Activated CD4-positive, alpha-beta memory T cell treated with anti-CD3 and anti-CD28 coated beads for 36 hours (primary cell): Measurements from ENCODE around the gene CUEDC1. TPM values are rescaled to one million over a fixed set of nuclear protein-coding genes. Genes with fewer than 3 reads are reported as not detected.

ENCODE experiments used
- CTCF ChIA-PET: fragments of 350-600 bp; sonication (Branson Sonifier 250); formaldehyde crosslinking; loops from one replicate; lab custom pipeline; 2021; ENCODE audit warnings: antibody characterized with exemption, inconsistent platforms; lab: Charles Lee
- POLR2A ChIA-PET: fragments of 350-600 bp; sonication (Branson Sonifier 250); formaldehyde crosslinking; loops from one replicate; lab custom pipeline; 2021; ENCODE audit warnings: antibody characterized with exemption; lab: Charles Lee
- DNase-seq: peaks from one replicate; pipeline ENCODE4 v3.0.0-alpha.2; 2020
- H3K27ac Mint-ChIP-seq: one replicate; pipeline ENCODE4 v1.8.0; 2021; ENCODE audit warnings: mixed read lengths
- H3K27me3 Mint-ChIP-seq: one replicate; pipeline ENCODE4 v1.8.0; 2021; ENCODE audit warnings: mixed read lengths
- H3K36me3 Mint-ChIP-seq: one replicate; pipeline ENCODE4 v1.8.0; 2021; ENCODE audit warnings: mixed read lengths
- H3K4me1 Mint-ChIP-seq: one replicate; pipeline ENCODE4 v1.8.0; 2021; ENCODE audit warnings: low read depth, mixed read lengths
- H3K4me3 Mint-ChIP-seq: one replicate; pipeline ENCODE4 v1.8.0; 2021; ENCODE audit warnings: mild to moderate bottlenecking, mixed read lengths
- H3K9me3 Mint-ChIP-seq: one replicate; pipeline ENCODE4 v1.8.0; 2021; ENCODE audit warnings: mixed read lengths
- intact Hi-C: fragments of 100-400 bp; cut with micrococcal nuclease; formaldehyde crosslinking; loops from one replicate; pipeline ENCODE4 v1.15.1; 2023
- total RNA-seq, 2 experiments: library from RNA; stranded (reverse); gene quantifications; one replicate each; pipeline ENCODE4 v1.2.3, GENCODE V29; 2021

CUEDC1 gene
- total RNA-seq, 2 experiments from 2014 or later, result 0.29 to 0.36 TPM

GRCh38 chr17:57919918-57920317, 35.3 kb downstream of the CUEDC1 start:
- intact Hi-C loops, result no loop called here
- Mint-ChIP-seq H3K27me3 (peaks cover 2% of the 10 kb centered on the region), H3K9me3 (no peaks in the 10 kb centered on the region), H3K4me3 (no peak overlapping the region), H3K4me1 (no peaks in the 10 kb centered on the region), H3K36me3 (no peaks in the 10 kb centered on the region), H3K27ac (no peak overlapping the region)
- CTCF ChIA-PET, result no interaction called here
- DNase-seq, result no peak
- POLR2A ChIA-PET, result no interaction called here

- no peak for DNase-seq
- Mint-ChIP-seq H3K4me3 (no peak overlapping the region), H3K36me3 (no peaks in the 10 kb centered on the region), H3K27ac (no peak overlapping the region), H3K4me1 (no peaks in the 10 kb centered on the region), H3K9me3 (no peaks in the 10 kb centered on the region), H3K27me3 (peaks cover 2% of the 10 kb centered on the region)
- intact Hi-C loops, result no loop called here
- ChIA-PET POLR2A (no interaction called here), CTCF (interaction anchor here (1.1 to 1.4 kb wide), 3 partner anchors 9 to 81 kb away, joined by 3 read pairs; no protein-coding TSS in a partner anchor)
These were observed 37.0 kb downstream of the CUEDC1 start for GRCh38 chr17:57918017-57918895.

- Mint-ChIP-seq H3K27me3 (peaks cover 2% of the 10 kb centered on the region), H3K4me1 (no peaks in the 10 kb centered on the region), H3K4me3 (no peak overlapping the region), H3K27ac (no peak overlapping the region), H3K9me3 (no peaks in the 10 kb centered on the region), H3K36me3 (no peaks in the 10 kb centered on the region)
- ChIA-PET POLR2A (no interaction called here), CTCF (interaction anchor here (1.2 to 1.4 kb wide), 2 partner anchors 10 to 82 kb away, joined by 3 read pairs; no protein-coding TSS in a partner anchor)
- peak; percentile 36 for DNase-seq
- intact Hi-C loops, result loop anchor here (1.0 kb wide), 2 partner anchors 78 to 196 kb away; no protein-coding TSS in a partner anchor
These were observed 38.0 kb downstream of the CUEDC1 start for GRCh38 chr17:57916925-57917858.

GRCh38 chr17:57915985-57916757, 39.0 kb downstream of the CUEDC1 start:
- no peak overlapping the region for H3K27ac Mint-ChIP-seq
- ChIA-PET POLR2A (no interaction called here), CTCF (interaction anchor here (0.8 kb wide), 1 partner anchor 83 kb away, joined by 4 read pairs; no protein-coding TSS in a partner anchor)

GRCh38 chr17:57915544-57915943, 39.7 kb downstream of the CUEDC1 start:
- H3K36me3 Mint-ChIP-seq, result no peaks in the 10 kb centered on the region
- ChIA-PET POLR2A (no interaction called here), CTCF (interaction anchor here (0.8 kb wide), 1 partner anchor 84 kb away, joined by 4 read pairs; no protein-coding TSS in a partner anchor)
- H3K27me3 Mint-ChIP-seq, result no peaks in the 10 kb centered on the region
- H3K9me3 Mint-ChIP-seq, result no peaks in the 10 kb centered on the region
- H3K27ac Mint-ChIP-seq, result no peak overlapping the region
- no peak for DNase-seq
- intact Hi-C loops, result no loop called here
- no peak overlapping the region for H3K4me3 Mint-ChIP-seq
- no peaks in the 10 kb centered on the region for H3K4me1 Mint-ChIP-seq

More at GRCh38 chr17:57915985-57916757, 39.0 kb downstream of the CUEDC1 start:
- Mint-ChIP-seq H3K9me3 (no peaks in the 10 kb centered on the region), H3K4me3 (no peak overlapping the region), H3K4me1 (no peaks in the 10 kb centered on the region), H3K36me3 (no peaks in the 10 kb centered on the region), H3K27me3 (peaks cover 2% of the 10 kb centered on the region)
- no peak for DNase-seq
- intact Hi-C loops, result no loop called here

GRCh38 chr17:57914273-57915142, 40.7 kb downstream of the CUEDC1 start:
- Mint-ChIP-seq H3K4me3 (no peak overlapping the region), H3K9me3 (no peaks in the 10 kb centered on the region), H3K4me1 (no peaks in the 10 kb centered on the region), H3K27ac (no peak overlapping the region), H3K36me3 (no peaks in the 10 kb centered on the region), H3K27me3 (no peaks in the 10 kb centered on the region)
- intact Hi-C loops, result no loop called here
- ChIA-PET POLR2A (no interaction called here), CTCF (no interaction called here)
- no peak for DNase-seq

GRCh38 chr17:57913575-57914272, 41.5 kb downstream of the CUEDC1 start:
- no peak overlapping the region for H3K4me3 Mint-ChIP-seq
- no peak for DNase-seq
- no peaks in the 10 kb centered on the region for H3K27me3 Mint-ChIP-seq
- H3K36me3 Mint-ChIP-seq, result no peaks in the 10 kb centered on the region
- intact Hi-C loops, result no loop called here
- no peak overlapping the region for H3K27ac Mint-ChIP-seq
- no peaks in the 10 kb centered on the region for H3K4me1 Mint-ChIP-seq
- ChIA-PET CTCF (no interaction called here), POLR2A (no interaction called here)
- no peaks in the 10 kb centered on the region for H3K9me3 Mint-ChIP-seq

- Mint-ChIP-seq H3K27ac (no peak overlapping the region), H3K4me3 (no peak overlapping the region), H3K9me3 (no peaks in the 10 kb centered on the region), H3K4me1 (no peaks in the 10 kb centered on the region), H3K27me3 (no peaks in the 10 kb centered on the region), H3K36me3 (no peaks in the 10 kb centered on the region)
- ChIA-PET CTCF (interaction anchor here (0.7 kb wide), 1 partner anchor 81 kb away, joined by 5 read pairs; no protein-coding TSS in a partner anchor), POLR2A (no interaction called here)
- DNase-seq, result no peak
- intact Hi-C loops, result no loop called here
These were observed 43.2 kb downstream of the CUEDC1 start for GRCh38 chr17:57911834-57912673.

- intact Hi-C loops, result no loop called here
- ChIA-PET POLR2A (no interaction called here), CTCF (no interaction called here)
- Mint-ChIP-seq H3K4me3 (no peak overlapping the region), H3K36me3 (no peaks in the 10 kb centered on the region), H3K27me3 (no peaks in the 10 kb centered on the region), H3K27ac (no peak overlapping the region), H3K9me3 (no peaks in the 10 kb centered on the region), H3K4me1 (no peaks in the 10 kb centered on the region)
- DNase-seq, result no peak
These were observed 44.5 kb downstream of the CUEDC1 start for GRCh38 chr17:57910462-57911420.
